ENCODE results near the gene EPHA8.

Gene EPHA8

GRCh38 chr1:22562584-22563583 lies at the start of gene EPHA8:
Gene EPHA8 (plus strand): TSS chr1:22563489. CDS start chr1:22563636, 147 bp downstream.
- no peak for DNase-seq (ENCODE audit: low read depth)

- no peak for DNase-seq (ENCODE audit: low read depth)
Observed at GRCh38 chr1:22516906-22517571, 46.2 kb upstream of the EPHA8 start.

- DNase-seq (ENCODE audit: low read depth) = no peak
Observed at GRCh38 chr1:22517956-22518355, 45.3 kb upstream of the EPHA8 start.

GRCh38 chr1:22518379-22518778 lies 44.9 kb upstream of the EPHA8 start:
- no peak for DNase-seq (ENCODE audit: low read depth)

GRCh38 chr1:22520871-22521270 lies 42.4 kb upstream of the EPHA8 start:
- DNase-seq (ENCODE audit: low read depth) = no peak

GRCh38 chr1:22521692-22522091 lies 41.6 kb upstream of the EPHA8 start:
- no peak for DNase-seq (ENCODE audit: low read depth)

- no peak for DNase-seq (ENCODE audit: low read depth)
Observed at GRCh38 chr1:22522221-22522743, 41.0 kb upstream of the EPHA8 start.

GRCh38 chr1:22524481-22524880 lies 38.8 kb upstream of the EPHA8 start:
- DNase-seq (ENCODE audit: low read depth) = no peak

GRCh38 chr1:22525211-22525610 lies 38.1 kb upstream of the EPHA8 start:
- no peak for DNase-seq (ENCODE audit: low read depth)

GRCh38 chr1:22525646-22526045 lies 37.6 kb upstream of the EPHA8 start:
- no peak for DNase-seq (ENCODE audit: low read depth)

- DNase-seq (ENCODE audit: low read depth) = no peak
Observed at GRCh38 chr1:22526098-22526497, 37.2 kb upstream of the EPHA8 start.

- no peak for DNase-seq (ENCODE audit: low read depth)
Observed at GRCh38 chr1:22526677-22527076, 36.6 kb upstream of the EPHA8 start.

- no peak for DNase-seq (ENCODE audit: low read depth)
Observed at GRCh38 chr1:22527122-22527521, 36.2 kb upstream of the EPHA8 start.

- DNase-seq (ENCODE audit: low read depth) = no peak
Observed at GRCh38 chr1:22527555-22528296, 35.6 kb upstream of the EPHA8 start.

GRCh38 chr1:22528451-22528850 lies 34.8 kb upstream of the EPHA8 start:
- no peak for DNase-seq (ENCODE audit: low read depth)

- DNase-seq (ENCODE audit: low read depth) = no peak
Observed at GRCh38 chr1:22529901-22530621, 33.2 kb upstream of the EPHA8 start.

- DNase-seq (ENCODE audit: low read depth) = no peak
Observed at GRCh38 chr1:22530715-22531114, 32.6 kb upstream of the EPHA8 start.

- DNase-seq (ENCODE audit: low read depth) = no peak
Observed at GRCh38 chr1:22531251-22531650, 32.0 kb upstream of the EPHA8 start.

- no peak for DNase-seq (ENCODE audit: low read depth)
Observed at GRCh38 chr1:22533244-22533895, 29.9 kb upstream of the EPHA8 start.

- DNase-seq (ENCODE audit: low read depth) = no peak
Observed at GRCh38 chr1:22534951-22535350, 28.3 kb upstream of the EPHA8 start.

- no peak for DNase-seq (ENCODE audit: low read depth)
Observed at GRCh38 chr1:22535399-22535798, 27.9 kb upstream of the EPHA8 start.
